Uterus (tissue), 2 donors: ENCODE measurements around the gene NEK5.

ENCODE experiments used
- CTCF ChIP-seq, 4 experiments: fragments of 200-600 bp in 2 of 4; fragments of 450-650 bp in 2 of 4; sonication (generic) in 2 of 4; IDR thresholded peaks; one replicate each; pipeline ENCODE4 v1.5.1; 2016 to 2019; ENCODE audit warnings: antibody characterized with exemption in 4 of 4, mild to moderate bottlenecking in 2 of 4, moderate library complexity in 1 of 4
- POLR2A ChIP-seq, 2 donors: fragments of 450-650 bp; IDR thresholded peaks; one replicate each; pipeline ENCODE4 v1.6.1; 2016; ENCODE audit warnings: antibody characterized with exemption in 2 of 2, mild to moderate bottlenecking in 1 of 2, moderate library complexity in 1 of 2

DNA sequence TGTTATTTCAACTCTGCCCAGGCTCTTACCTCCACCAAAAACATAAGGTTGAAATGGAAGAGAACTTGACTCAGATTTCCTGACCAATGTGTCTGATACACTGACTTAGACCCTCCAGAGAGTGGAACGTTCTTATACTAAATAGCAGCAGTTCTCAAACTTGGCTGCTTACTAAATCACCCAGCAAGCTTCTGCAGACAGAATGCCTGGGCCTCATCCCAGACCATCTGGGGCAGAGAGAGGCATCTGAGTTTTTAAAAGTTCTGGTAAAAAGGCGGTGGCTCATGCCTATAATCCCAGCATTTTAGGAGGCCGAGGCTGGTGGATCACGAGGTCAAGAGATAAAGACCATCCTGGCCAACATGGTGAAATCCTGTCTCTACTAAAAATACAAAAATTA, 46.3 kb downstream of the NEK5 start:
- TF ChIP-seq CTCF (IDR thresholded peaks at IDR 0.05) (no peak), POLR2A (IDR thresholded peaks at IDR 0.05) (no peak)
